HK-2 (cell line): Measurements from ENCODE around the gene AKAP14.
A peak's percentile ranks its signal among the peaks of the same experiment; 100 is the strongest.
"Not testable (repeated sequence)": the region's sequence is repeated elsewhere in the genome, so short reads cannot be mapped to it uniquely, and the experiment has no call there.

Source experiments
- DNase-seq: peaks from one replicate; pipeline ENCODE4 v3.0.0-alpha.2; 2018; ENCODE audit not compliant: unreplicated experiment

AKAP14 gene

GRCh38 chrX:119895843-119896326 lies at the start of gene AKAP14:
Gene AKAP14 (plus strand): TSS chrX:119895893. CDS start chrX:119903224, 7,331 bp downstream.
- DNase-seq, result no peak

GRCh38 chrX:119852382-119853353 lies 43.0 kb upstream of the AKAP14 start, which contains the start of gene UPF3B:
Gene UPF3B (minus strand): TSS chrX:119852963. CDS start chrX:119852928, 35 bp downstream.
- DNase-seq, result peak; percentile 96

GRCh38 chrX:119853444-119853843 lies 42.2 kb upstream of the AKAP14 start:
- DNase-seq, result peak; percentile 17

GRCh38 chrX:119870626-119871131 lies 25.0 kb upstream of the AKAP14 start:
- DNase-seq, result peak; percentile 24

DNA sequence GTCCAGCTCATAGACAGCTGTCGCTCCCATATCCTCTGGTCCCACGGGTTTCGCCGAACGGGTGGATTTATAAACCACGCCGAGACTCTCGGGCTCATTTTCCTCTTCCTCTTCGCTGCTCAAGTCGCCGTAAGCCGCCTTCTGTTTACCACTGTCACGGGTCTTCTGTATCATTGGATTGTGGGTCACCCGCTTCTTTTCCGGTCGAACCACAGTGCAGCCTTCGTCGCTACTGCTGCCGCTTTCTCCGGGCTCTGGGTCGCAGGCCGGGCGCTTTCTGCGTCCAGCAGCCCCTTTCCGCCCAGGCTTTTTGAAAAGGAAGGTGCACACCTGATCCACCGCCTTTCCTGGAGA lies 24.5 kb upstream of the AKAP14 start:
- DNase-seq, result no peak

DNA sequence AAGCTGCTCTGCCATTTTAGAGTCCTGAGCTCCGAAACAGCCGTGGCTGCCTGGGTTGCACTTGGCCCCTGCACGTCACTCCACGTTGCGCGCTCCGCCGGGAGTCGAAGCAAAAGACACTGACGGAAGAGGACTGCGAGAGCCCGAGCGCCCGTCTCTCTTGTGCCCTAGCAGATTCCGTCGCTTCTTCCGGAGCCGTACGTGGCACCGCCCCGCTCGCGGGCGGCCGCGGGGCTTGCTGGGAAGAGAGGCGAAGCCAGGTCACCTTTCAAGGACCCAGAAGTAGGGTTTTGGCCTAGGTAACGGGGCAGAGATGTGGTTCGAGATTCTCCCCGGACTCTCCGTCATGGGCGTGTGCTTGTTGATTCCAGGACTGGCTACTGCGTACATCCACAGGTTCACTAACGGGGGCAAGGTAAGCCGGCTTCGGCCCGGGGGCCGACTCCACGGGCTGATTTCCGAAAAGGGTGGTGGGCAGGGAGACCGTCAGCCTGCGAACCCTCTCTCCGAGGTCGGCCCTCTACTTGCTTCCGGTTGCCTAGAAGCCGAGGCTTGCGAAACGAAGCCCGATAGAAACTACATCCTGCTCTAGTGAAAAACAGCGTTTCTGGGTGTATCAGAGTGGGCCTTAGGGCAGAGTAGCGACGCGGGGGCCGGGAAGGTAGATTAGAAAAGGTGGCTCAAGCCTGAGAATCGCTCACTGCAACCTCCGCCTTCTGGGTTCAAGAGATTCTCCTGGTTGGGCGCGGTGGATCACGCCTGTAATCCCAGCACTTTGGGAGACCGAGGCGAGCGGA lies 23.9 kb upstream of the AKAP14 start, which contains the start of the genes NDUFA1 and RNF113A:
TSS of gene NDUFA1 (plus strand) at position 234 of the 797 bp plus-strand sequence. CDS start at position 314, 80 bp downstream.
TSS of gene RNF113A (minus strand) at position 135 of the 797 bp plus-strand sequence. CDS start at position 15, 120 bp downstream.
- DNase-seq, result peak; percentile 82

- no peak for DNase-seq
Measured at GRCh38 chrX:119878740-119879139, 17.0 kb upstream of the AKAP14 start.

DNA sequence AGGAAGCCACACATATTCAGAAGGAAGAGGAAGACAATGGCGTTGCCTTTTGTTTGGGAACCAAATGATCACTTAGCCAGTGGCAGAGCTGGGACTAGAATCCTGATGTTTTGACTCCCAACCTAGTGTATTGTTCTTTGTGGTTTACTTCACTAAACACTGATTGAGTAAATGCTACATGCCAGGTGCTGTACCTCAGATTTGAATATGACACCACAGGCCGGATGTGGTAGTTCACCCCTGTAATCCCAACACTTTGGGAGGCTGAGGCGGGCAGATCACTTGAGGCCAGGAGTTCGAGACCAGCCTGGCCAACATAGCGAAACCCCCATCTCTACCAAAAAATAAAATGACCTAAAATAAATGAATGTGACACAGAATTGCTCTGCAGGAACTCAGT lies 15.6 kb upstream of the AKAP14 start:
- DNase-seq, result no peak

- DNase-seq, result peak; percentile 22
Measured at GRCh38 chrX:119880552-119881437, 14.9 kb upstream of the AKAP14 start.

DNA sequence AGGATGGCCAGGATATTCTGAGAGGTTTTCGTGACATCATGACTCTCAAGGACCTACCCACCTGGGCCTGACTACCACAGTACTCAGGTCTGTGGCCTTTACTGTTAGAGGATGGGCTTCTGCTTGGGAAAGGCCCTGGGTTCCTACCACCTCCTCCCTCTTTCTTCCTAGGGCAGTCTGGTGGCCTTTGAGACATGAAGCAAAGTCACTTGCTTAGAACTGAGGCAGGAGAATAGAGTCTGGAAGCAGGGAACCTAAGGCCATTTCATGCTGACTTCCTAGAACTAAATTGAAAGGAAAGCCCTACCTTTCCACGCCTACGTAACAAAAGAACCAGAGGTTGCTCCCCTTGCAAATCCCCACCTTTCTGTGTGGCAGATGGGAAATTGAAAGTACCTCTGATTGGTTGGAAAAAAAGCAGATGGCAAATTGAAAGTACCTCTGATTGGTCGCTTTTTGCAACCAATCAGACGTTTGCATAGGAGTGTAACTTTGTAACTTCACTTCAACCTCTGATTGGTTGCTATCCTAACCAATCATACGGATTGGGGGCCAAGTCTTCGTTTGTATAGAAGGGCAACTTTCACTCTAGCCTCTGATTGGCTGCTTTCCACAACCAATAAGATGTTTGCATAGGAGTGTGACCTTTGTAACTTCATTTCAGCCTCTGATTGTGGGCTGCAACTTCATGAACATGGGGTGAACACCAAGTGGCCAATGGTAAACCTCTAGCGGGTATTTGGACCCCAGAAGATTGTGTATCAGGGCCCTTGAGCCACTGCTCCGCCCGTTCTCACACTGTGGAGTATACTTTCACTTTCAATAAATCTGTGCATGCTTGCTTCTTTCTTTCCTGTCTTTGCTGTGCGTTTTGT lies 9.9 kb upstream of the AKAP14 start:
- DNase-seq, result no peak

GRCh38 chrX:119887721-119888425 lies 7.8 kb upstream of the AKAP14 start:
- no peak for DNase-seq

DNA sequence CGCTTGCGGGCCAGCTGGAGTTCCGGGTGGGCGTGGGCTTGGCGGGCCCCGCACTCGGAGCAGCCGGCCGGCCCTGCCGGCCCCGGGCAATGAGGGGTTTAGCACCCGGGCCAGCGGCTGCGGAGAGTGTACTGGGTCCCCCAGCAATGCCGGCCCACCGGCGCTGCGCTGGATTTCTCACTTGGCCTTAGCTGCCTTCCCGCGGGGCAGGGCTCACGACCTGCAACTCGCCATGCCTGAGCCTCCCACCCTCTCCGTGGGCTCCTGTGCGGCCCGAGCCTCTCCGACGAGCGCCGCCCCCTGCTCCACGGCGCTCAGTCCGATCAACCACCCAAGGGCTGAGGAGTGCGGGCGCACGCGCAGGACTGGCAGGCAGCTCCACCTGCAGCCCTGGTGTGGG lies 5.1 kb upstream of the AKAP14 start:
- not testable (repeated sequence) for DNase-seq

DNA sequence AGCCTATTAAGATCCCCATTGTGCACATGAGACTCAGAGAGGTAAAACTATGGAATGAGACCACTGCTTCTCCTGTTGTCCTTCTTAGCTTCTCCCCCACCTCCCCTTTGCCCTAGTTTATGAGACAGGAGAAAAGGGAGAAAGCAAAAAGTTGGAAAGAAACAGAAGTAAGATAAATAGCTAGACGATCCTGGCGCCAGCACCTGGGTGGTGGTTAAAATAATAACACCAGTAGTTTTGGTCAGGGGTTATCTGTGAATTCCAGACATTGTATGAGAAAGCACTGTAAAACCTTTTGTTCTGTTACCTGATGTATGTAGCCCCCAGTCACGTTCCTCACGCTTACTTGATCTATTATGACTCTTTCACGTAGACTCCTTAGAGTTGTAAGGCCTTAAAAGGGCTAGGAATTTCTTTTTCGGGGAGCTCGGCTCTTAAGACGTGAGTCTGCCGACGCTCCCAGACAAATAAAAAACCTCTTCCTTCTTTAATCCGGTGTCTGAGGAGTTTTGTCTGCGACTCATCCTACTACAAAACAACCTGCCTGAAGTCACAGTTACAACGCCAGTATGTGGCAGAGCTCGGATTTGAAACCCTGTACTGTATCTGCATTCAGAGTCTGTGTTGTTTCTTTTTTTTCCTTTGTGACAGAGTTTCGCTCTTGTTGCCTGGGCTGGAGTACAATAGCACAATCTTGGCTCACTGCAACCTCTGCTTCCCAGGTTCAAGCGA lies 3.6 kb upstream of the AKAP14 start:
- not testable (repeated sequence) for DNase-seq

DNA sequence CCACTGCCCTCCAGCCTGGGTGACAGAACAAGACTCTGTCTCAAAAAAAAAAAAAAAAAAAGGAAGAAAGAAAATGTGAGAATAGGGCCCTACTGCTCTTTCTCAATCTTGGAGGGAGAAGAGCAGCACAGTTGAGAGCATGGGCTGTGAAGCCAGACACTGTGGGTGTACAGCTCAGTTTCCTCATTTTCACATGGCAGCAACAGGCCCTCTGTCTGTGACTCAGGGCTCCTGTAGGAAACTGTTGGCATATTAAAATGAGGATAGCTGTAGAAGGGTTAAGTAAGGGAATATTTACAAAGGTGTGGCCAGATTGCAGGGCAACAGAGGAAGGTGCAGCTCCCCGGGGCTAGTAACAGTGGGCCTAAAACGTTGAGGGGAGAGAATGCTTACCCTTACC lies 3.4 kb downstream of the AKAP14 start:
- no peak for DNase-seq

DNA sequence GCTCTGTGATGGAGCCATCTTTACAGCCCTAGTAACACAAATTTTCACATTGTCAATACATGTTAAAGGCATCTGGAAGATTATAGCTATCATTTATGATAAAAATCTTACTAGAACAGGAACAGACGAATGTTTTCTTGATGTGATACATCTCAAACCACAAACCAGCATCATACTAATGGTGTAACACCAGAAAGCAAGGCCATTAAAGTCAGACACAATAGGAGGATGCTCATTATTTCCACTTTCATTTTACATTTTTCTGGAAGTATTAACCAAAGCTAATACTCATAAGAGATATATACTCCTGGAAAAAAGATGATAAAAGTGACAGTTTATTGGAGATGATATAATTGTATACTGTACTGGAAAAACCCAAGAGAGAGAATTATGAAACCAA lies 5.3 kb downstream of the AKAP14 start:
- no peak for DNase-seq

- no peak for DNase-seq
Measured at GRCh38 chrX:119916310-119916709, 20.6 kb downstream of the AKAP14 start.

DNA sequence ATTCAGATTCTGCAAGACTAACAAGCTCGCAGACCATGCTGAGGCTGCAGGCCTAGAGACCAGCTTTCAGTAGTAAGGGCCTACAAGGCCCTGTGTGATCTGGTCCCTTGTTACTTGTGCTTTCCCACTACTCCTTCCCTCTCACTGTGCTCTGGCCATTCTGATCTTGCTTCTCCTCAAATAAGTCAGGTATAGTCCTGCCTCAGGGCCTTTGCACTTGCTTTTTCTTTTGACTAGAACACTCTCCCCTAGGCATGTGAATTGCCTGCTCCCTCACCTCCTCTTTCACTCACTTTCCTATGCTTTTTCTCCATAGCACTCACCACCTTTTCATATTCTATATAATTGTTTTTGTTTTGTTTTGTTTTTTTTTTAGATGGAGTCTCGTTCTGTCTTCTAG lies 22.2 kb downstream of the AKAP14 start:
- DNase-seq, result no peak

DNA sequence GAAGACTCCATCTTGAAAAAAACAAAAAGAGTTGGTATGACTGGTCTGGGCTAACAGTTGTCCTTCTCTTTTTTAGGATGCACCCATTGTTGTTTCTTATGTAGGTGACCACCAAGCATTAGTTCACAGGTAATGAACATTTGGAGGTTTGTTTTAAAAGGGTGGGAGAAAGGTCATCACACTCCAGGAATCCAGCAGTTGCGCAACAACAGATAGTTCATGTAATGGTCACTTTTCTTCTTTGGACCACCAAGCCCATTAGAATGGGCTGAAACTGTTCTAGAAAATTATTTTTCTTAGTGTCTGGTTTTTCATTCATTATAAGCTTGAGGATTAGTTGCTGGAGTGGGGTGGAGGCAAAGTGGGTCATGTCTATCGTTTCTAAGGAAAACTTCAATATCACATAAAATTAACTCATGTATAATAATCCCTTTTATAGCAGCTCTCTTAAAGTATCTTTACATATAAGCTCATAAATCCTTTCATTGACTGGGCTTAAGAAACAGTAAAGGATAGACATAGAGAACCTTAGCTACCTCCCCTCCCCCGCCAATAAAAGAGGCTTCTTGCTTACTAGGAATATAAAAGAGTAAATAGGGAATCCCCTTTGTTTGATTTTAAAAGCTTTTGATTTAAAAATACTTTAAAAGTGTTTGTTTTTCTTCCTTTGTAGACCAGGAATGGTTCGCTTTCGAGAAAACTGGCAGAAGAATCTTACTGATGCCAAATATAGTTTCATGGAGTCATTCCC lies 24.3 kb downstream of the AKAP14 start:
- no peak for DNase-seq
